Neural progenitor cell (in vitro differentiated cells): ENCODE data around the gene NRSN2.

Source experiments
- EZH2phosphoT487 ChIP-seq: fragments of 200-600 bp; sonication (generic); IDR thresholded peaks from 2 replicates; pipeline ENCODE4 v1.6.1; 2017; ENCODE audit warnings: antibody characterized with exemption
- TF ChIP-seq, protein P1 (sequence below): fragments of 200-600 bp; sonication (generic); IDR thresholded peaks from 2 replicates; pipeline ENCODE4 v1.5.1; 2017; ENCODE audit warnings: antibody characterized with exemption, mild to moderate bottlenecking

DNA sequence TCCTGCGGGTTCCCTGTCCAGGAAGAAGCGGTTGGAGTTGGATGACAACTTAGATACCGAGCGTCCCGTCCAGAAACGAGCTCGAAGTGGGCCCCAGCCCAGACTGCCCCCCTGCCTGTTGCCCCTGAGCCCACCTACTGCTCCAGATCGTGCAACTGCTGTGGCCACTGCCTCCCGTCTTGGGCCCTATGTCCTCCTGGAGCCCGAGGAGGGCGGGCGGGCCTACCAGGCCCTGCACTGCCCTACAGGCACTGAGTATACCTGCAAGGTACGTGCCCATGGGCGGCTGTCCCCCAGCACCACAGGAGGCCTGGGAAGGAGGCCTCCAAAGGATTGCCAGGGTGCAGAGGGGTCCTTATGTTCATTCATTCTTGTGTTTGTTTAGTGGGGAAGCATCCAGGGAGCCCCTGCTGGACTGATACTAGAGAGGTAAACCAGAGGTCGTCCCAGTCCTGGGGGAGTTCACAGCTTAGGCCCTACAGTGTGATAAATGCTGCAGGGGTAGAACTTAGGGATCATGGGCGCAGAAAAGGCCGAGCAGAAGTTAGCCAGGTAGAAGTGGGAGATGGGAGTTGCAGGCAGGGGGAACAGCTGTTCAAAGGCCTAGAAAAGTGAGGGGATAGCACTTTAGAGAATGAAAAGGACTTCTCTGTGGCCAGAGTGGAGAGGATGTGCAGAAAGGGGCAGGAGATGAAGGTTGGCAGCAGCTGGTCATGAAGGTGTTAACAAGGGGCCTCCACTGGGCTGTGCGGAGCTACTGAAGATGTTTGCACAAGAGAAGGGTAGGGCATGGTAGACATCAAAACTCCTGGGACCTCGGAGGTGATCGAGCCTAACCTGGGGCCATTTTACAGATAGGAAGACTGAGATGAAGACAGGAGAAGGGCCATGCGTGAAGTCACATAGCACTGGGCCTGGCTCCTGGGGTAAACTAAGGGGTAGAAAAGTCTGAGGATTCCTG lies 41.4 kb downstream of the NRSN2 start:
- TF ChIP-seq, protein P1, sequence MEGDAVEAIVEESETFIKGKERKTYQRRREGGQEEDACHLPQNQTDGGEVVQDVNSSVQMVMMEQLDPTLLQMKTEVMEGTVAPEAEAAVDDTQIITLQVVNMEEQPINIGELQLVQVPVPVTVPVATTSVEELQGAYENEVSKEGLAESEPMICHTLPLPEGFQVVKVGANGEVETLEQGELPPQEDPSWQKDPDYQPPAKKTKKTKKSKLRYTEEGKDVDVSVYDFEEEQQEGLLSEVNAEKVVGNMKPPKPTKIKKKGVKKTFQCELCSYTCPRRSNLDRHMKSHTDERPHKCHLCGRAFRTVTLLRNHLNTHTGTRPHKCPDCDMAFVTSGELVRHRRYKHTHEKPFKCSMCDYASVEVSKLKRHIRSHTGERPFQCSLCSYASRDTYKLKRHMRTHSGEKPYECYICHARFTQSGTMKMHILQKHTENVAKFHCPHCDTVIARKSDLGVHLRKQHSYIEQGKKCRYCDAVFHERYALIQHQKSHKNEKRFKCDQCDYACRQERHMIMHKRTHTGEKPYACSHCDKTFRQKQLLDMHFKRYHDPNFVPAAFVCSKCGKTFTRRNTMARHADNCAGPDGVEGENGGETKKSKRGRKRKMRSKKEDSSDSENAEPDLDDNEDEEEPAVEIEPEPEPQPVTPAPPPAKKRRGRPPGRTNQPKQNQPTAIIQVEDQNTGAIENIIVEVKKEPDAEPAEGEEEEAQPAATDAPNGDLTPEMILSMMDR, result no peak
- TF ChIP-seq EZH2phosphoT487, result no peak
